GM18508 (cell line): ENCODE data around the gene SPEG.
"Not testable (repeated sequence)": the region's sequence is repeated elsewhere in the genome, so short reads cannot be mapped to it uniquely, and the experiment has no call there.

Experiments used
- ATAC-seq: cut with Tn5 transposase; IDR thresholded peaks from one replicate; pipeline ENCODE4 v1.9.1; 2021; ENCODE audit warnings: moderate number of reproducible peaks; ENCODE audit not compliant: insufficient read depth, unreplicated experiment

SPEG gene

GRCh38 chr2:219404291-219404910, 30.2 kb upstream of the SPEG start:
- no peak for ATAC-seq

GRCh38 chr2:219404954-219405353, 29.7 kb upstream of the SPEG start:
- no peak for ATAC-seq

- ATAC-seq = no peak
Observed at GRCh38 chr2:219405451-219405850, 29.2 kb upstream of the SPEG start.

DNA sequence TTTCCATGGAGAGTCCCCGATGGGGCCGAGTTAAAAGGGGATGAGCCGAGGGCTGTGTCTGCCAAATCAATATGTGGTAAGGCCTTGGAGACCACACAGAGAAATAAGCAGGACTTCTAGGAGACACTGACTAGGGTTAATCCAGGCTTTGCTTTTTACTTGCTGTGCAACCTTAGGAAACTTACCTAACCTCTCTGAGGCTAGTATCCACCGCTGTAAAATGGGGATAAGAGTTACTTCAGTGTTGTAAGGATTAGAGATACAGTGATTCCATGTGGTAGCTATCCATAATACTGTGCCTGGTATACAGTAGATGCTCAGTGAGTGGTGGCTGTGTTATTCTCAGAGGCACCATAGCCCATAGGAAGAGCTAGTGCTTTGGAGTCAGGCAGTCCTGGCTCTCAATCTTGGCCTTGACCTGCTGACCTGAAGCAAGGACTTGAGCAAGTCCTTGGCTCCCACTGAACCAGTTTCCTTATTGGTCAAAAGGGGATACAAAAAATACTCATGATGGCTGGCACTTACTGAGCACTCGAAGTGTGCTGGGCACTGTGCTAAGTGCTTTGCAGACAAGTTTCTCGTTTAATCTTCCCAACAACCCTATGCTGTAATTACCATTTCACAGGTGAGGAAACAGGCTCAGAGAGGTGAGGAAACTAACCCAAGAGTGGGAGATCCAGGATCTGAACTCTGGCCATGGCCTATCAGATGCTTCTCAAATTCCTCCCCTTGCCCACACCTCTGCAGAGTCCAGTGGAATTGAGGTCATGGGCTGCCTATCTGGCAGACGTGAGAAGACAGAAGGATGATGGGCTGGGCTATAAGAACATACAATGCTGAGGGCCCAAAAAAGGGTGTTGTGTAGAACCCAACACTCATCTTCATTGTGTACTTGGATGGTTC, 28.4 kb upstream of the SPEG start:
- ATAC-seq = no peak

DNA sequence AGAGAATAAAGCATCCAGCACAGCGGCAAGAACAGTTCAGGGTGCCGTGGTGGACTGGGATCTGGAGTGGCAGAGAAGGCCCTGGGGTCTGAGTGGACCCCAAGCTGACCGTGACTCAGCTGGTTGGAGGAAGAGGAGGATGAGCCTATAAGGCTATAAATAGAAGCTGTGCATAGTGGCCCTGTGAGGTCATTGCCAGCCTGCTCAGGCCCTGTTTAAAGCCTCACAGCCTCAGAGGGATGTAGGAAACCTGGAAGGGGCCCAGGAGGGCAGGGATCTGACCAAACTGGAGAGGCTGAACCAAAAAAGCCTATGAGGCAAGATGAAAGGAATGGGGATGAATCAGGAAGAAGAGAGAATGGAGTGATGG, 27.8 kb upstream of the SPEG start:
- ATAC-seq = no peak

- not testable (repeated sequence) for ATAC-seq
Observed at GRCh38 chr2:219407343-219407742, 27.3 kb upstream of the SPEG start.

DNA sequence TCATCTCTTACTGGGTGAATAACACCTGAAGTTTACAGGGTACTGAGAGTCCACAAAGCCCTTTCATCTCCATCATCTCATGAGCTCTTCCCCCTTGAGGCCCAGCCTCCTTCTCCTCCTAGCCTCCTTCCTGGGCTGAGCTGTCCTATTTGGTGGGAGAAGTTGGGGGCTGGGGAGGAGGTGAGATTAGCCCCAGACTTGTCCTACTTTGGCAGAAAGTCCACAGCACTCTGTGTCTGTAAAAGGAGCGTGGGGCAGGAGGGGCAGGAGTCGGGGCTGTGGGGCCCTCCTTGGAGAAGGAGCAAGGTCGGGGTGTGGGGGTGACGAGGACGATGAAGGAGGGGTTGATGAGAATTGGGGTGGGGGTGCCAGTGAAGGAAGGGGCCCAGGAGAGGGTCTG, 26.4 kb upstream of the SPEG start:
- no peak for ATAC-seq

DNA sequence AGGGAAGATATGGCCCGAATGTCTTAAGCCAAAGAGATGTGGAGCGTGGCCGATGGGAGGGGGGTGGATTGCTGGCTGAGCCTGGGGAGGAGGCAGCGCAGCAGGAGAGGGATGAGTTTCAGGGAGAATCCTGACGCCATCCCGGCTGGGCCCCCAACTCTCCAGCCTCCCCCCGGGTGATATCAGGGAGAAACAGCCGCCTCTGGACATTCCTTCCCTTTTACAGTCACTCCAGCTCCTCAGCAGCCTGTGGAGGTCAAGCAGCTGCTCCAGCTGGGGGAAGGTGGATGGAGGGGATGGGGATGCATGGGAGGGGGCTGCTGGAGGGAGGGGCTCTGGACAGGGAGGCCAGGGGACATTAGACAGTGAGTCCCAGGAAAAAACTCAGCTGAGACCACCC, 26.0 kb upstream of the SPEG start:
- ATAC-seq = no peak

DNA sequence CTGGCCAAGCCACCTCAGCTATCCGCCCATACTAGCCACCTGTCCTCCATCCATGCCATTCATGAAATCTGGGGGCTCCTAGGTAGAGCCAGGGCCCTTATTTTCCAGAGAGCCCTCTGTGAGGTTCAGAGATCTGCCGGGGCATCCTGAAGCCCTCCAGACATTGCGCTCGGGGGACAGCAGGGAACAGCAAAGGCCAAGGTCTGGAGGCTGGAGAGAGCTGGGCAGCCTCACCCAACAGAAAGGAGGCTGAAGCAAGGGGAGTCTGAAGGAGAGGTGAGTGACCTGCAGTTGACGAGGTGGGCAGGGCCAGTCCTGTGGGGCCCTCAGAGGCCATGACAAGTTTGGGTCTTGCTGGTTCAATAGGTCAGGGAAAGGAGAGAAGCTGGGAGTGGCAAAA, 25.0 kb upstream of the SPEG start:
- no peak for ATAC-seq

DNA sequence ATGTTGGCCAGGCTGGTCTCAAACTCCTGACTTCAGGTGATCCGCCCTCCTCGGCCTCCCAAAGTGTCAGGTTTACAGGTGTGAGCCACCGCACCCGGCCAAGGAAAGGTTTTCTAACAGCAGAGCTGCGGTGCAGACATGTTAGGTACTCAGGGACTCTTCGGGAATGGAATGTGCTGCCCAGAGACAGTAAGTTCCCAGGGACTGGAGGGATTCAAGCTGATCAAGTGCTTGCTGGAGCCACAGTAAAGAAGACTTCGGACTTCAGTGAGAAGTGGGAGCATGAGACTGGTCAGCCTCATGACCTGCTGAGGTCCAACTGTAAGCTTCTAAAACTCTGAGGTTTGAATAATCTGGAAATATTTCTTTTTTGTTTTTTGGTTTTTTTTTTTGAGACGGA, 24.3 kb upstream of the SPEG start:
- ATAC-seq = no peak

- ATAC-seq = no peak
Observed at GRCh38 chr2:219414857-219415256, 19.8 kb upstream of the SPEG start.

DNA sequence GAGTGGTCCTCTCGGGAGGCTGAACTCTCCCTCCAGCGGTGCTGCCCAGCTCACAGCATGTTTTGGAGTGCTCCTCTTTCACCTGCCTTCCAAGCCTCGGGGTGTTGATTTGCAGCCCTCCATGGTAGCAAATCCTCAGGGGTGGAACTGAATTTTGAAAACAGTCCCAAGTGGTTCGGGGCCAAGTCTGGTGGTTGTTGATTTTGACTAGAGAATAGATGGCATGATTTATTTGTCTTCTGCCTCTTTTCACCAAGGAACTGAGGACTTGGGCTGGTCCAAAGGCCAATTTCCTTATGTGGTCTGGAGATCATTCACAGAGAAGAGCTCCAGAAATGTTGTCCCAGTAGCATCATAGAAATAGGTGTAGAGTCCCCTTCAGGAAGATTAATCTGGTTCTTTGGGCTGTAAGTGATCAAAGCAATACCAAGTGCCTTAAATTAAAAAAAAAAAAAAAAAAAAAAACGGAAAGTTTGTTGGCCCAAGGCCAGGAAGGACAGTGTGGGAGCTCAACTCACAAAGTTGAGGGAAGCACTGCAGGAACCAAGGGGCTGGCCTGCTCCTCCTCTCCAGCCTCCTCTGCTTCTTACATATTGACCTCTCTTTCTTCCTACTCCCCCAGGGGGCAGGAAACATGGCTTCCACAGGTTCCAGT, 18.9 kb upstream of the SPEG start:
- ATAC-seq = no peak

GRCh38 chr2:219416235-219416602, 18.4 kb upstream of the SPEG start:
- no peak for ATAC-seq

GRCh38 chr2:219416938-219417337, 17.7 kb upstream of the SPEG start:
- no peak for ATAC-seq

- no peak for ATAC-seq
Observed at GRCh38 chr2:219417374-219417773, 17.3 kb upstream of the SPEG start.

DNA sequence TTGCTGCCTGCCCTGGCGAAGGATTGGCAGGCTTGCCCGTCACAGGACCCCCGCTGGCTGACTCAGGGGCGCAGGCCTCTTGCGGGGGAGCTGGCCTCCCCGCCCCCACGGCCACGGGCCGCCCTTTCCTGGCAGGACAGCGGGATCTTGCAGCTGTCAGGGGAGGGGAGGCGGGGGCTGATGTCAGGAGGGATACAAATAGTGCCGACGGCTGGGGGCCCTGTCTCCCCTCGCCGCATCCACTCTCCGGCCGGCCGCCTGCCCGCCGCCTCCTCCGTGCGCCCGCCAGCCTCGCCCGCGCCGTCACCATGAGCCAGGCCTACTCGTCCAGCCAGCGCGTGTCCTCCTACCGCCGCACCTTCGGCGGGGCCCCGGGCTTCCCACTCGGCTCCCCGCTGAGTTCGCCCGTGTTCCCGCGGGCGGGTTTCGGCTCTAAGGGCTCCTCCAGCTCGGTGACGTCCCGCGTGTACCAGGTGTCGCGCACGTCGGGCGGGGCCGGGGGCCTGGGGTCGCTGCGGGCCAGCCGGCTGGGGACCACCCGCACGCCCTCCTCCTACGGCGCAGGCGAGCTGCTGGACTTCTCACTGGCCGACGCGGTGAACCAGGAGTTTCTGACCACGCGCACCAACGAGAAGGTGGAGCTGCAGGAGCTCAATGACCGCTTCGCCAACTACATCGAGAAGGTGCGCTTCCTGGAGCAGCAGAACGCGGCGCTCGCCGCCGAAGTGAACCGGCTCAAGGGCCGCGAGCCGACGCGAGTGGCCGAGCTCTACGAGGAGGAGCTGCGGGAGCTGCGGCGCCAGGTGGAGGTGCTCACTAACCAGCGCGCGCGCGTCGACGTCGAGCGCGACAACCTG, 16.3 kb upstream of the SPEG start, which contains the start of gene DES:
DES (plus strand) TSS at position 223 of the 857 bp plus-strand sequence; CDS start at position 309, 86 bp downstream.
- ATAC-seq = no peak

GRCh38 chr2:219419012-219419324, 15.7 kb upstream of the SPEG start:
- no peak for ATAC-seq

- no peak for ATAC-seq
Observed at GRCh38 chr2:219419331-219420197, 15.1 kb upstream of the SPEG start.

- ATAC-seq = no peak
Observed at GRCh38 chr2:219420687-219421086, 14.0 kb upstream of the SPEG start.

DNA sequence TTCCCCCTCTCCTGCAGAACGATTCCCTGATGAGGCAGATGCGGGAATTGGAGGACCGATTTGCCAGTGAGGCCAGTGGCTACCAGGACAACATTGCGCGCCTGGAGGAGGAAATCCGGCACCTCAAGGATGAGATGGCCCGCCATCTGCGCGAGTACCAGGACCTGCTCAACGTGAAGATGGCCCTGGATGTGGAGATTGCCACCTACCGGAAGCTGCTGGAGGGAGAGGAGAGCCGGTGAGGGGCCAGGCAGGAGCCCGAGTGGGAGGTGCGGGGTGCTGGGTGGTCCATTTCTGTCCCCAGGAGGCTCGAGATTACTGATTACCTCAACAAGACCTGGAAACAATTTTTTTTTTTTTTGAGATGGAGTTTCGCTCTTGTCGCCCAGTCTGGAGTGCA, 13.3 kb upstream of the SPEG start:
- no peak for ATAC-seq
